Measurements from ENCODE around the gene FMN1.
"Not testable (repeated sequence)": the region's sequence is repeated elsewhere in the genome, so short reads cannot be mapped to it uniquely, and the experiment has no call there.

Gene FMN1

GRCh38 chr15:32977506-32977905, 217.0 kb downstream of the FMN1 start:
- DNase-seq (ENCODE audit: low spot score): no peak

- DNase-seq (ENCODE audit: low spot score): no peak
These were observed 219.8 kb downstream of the FMN1 start for GRCh38 chr15:32974691-32975090.

- no peak for DNase-seq (ENCODE audit: low spot score)
These were observed 221.8 kb downstream of the FMN1 start for GRCh38 chr15:32972686-32973085.

- no peak for DNase-seq (ENCODE audit: low spot score)
These were observed 223.7 kb downstream of the FMN1 start for GRCh38 chr15:32970847-32971246.

GRCh38 chr15:32967521-32967920, 227.0 kb downstream of the FMN1 start:
- DNase-seq (ENCODE audit: low spot score): no peak

GRCh38 chr15:32966512-32966911, 228.0 kb downstream of the FMN1 start:
- no peak for DNase-seq (ENCODE audit: low spot score)

- no peak for DNase-seq (ENCODE audit: low spot score)
These were observed 228.6 kb downstream of the FMN1 start for GRCh38 chr15:32965897-32966296.

GRCh38 chr15:32959077-32959476, 235.4 kb downstream of the FMN1 start:
- DNase-seq (ENCODE audit: low spot score): no peak

- no peak for DNase-seq (ENCODE audit: low spot score)
These were observed 237.3 kb downstream of the FMN1 start for GRCh38 chr15:32957219-32957618.

- DNase-seq (ENCODE audit: low spot score): no peak
These were observed 237.8 kb downstream of the FMN1 start for GRCh38 chr15:32956711-32957110.

- DNase-seq (ENCODE audit: low spot score): peak; percentile 15
These were observed 238.5 kb downstream of the FMN1 start for GRCh38 chr15:32956006-32956405.

GRCh38 chr15:32953533-32953910, 241.0 kb downstream of the FMN1 start:
- DNase-seq (ENCODE audit: low spot score): no peak

- DNase-seq (ENCODE audit: low spot score): no peak
These were observed 241.5 kb downstream of the FMN1 start for GRCh38 chr15:32952901-32953532.

GRCh38 chr15:32951736-32952464, 242.6 kb downstream of the FMN1 start:
- DNase-seq (ENCODE audit: low spot score): no peak

- DNase-seq (ENCODE audit: low spot score): not testable (repeated sequence)
These were observed 244.5 kb downstream of the FMN1 start for GRCh38 chr15:32950051-32950450.

- no peak for DNase-seq (ENCODE audit: low spot score)
These were observed 248.3 kb downstream of the FMN1 start for GRCh38 chr15:32946210-32946609.

- DNase-seq (ENCODE audit: low spot score): no peak
These were observed 250.1 kb downstream of the FMN1 start for GRCh38 chr15:32944431-32944830.

GRCh38 chr15:32943711-32944110, 250.8 kb downstream of the FMN1 start:
- no peak for DNase-seq (ENCODE audit: low spot score)

GRCh38 chr15:32942401-32942841, 252.1 kb downstream of the FMN1 start:
- DNase-seq (ENCODE audit: low spot score): no peak

- DNase-seq (ENCODE audit: low spot score): no peak
These were observed 252.7 kb downstream of the FMN1 start for GRCh38 chr15:32941823-32942222.

- no peak for DNase-seq (ENCODE audit: low spot score)
These were observed 257.5 kb downstream of the FMN1 start for GRCh38 chr15:32936976-32937375.

- DNase-seq (ENCODE audit: low spot score): peak; percentile 15
These were observed 258.1 kb downstream of the FMN1 start for GRCh38 chr15:32936283-32936918.

GRCh38 chr15:32935139-32935538, 259.4 kb downstream of the FMN1 start:
- DNase-seq (ENCODE audit: low spot score): no peak
